ENCODE measurements around the gene C1orf232. TPM values are rescaled to one million over a fixed set of nuclear protein-coding genes. Genes with fewer than 3 reads are reported as not detected.

Gene C1orf232
- total and polyA plus RNA-seq, 9 of the 15 experiments (the other 6 are each of a cell fraction or from before 2014, with no cell fraction given) = not detected

- peak; percentile 98 for TF ChIP-seq EP400 (IDR thresholded peaks at IDR 0.05)
- TF ChIP-seq ZFP30 (CRISPR knock-in tag; IDR thresholded peaks at IDR 0.05; ENCODE audit: borderline replicate concordance) = no peak
- no peak for TF ChIP-seq ZNF512 (tag; IDR thresholded peaks at IDR 0.05)
- TF ChIP-seq STAG1 (CRISPR knock-in tag; IDR thresholded peaks at IDR 0.05; ENCODE audit: borderline replicate concordance) = no peak
- TF ChIP-seq, protein P1, sequence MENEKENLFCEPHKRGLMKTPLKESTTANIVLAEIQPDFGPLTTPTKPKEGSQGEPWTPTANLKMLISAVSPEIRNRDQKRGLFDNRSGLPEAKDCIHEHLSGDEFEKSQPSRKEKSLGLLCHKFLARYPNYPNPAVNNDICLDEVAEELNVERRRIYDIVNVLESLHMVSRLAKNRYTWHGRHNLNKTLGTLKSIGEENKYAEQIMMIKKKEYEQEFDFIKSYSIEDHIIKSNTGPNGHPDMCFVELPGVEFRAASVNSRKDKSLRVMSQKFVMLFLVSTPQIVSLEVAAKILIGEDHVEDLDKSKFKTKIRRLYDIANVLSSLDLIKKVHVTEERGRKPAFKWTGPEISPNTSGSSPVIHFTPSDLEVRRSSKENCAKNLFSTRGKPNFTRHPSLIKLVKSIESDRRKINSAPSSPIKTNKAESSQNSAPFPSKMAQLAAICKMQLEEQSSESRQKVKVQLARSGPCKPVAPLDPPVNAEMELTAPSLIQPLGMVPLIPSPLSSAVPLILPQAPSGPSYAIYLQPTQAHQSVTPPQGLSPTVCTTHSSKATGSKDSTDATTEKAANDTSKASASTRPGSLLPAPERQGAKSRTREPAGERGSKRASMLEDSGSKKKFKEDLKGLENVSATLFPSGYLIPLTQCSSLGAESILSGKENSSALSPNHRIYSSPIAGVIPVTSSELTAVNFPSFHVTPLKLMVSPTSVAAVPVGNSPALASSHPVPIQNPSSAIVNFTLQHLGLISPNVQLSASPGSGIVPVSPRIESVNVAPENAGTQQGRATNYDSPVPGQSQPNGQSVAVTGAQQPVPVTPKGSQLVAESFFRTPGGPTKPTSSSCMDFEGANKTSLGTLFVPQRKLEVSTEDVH (IDR thresholded peaks at IDR 0.05; ENCODE audit: low read depth, partially characterized antibody) = peak; percentile 62
- TF ChIP-seq HDAC8 (tag; IDR thresholded peaks at IDR 0.05) = peak; percentile 53; the same call in 1 of the 2 replicates
- peak; percentile 81 for TF ChIP-seq MYNN (IDR thresholded peaks at IDR 0.05)
- TF ChIP-seq MYNN (CRISPR knock-in tag; IDR thresholded peaks at IDR 0.05) = no peak
- no peak for TF ChIP-seq ZNF3 (CRISPR knock-in tag; IDR thresholded peaks at IDR 0.05)
- no peak for TF ChIP-seq HNRNPL (IDR thresholded peaks at IDR 0.05; ENCODE audit: low read depth, low read length)
- peak; percentile 89 for TF ChIP-seq ZNF644 (tag; IDR thresholded peaks at IDR 0.05; ENCODE audit: low read depth)
- TF ChIP-seq PYGO2 (tag; IDR thresholded peaks at IDR 0.05) = no peak
- no peak for TF ChIP-seq IRF1 (CRISPR knock-in tag; IDR thresholded peaks at IDR 0.05; ENCODE audit: borderline replicate concordance)
- TF ChIP-seq NFIC (IDR thresholded peaks at IDR 0.05) = peak; percentile 86
- TF ChIP-seq ARID3A (IDR thresholded peaks at IDR 0.05; ENCODE audit: borderline replicate concordance, low read depth, low read length) = peak; percentile 90
- TF ChIP-seq YY1 (IDR thresholded peaks at IDR 0.05; ENCODE audit: borderline replicate concordance in 1 of 3, control insufficient read depth in 1 of 3, extremely low read depth in 1 of 3, insufficient read depth in 3 of 3, insufficient read length in 1 of 3, insufficient replicate concordance in 2 of 3, low read depth in 1 of 3, low read length in 2 of 3) = peak in 1 of 3 experiments; percentile 27
- peak; percentile 17; the same call in 1 of the 2 replicates for TF ChIP-seq KAT8 (IDR thresholded peaks at IDR 0.05; ENCODE audit: low read depth)
- TF ChIP-seq, protein P2, sequence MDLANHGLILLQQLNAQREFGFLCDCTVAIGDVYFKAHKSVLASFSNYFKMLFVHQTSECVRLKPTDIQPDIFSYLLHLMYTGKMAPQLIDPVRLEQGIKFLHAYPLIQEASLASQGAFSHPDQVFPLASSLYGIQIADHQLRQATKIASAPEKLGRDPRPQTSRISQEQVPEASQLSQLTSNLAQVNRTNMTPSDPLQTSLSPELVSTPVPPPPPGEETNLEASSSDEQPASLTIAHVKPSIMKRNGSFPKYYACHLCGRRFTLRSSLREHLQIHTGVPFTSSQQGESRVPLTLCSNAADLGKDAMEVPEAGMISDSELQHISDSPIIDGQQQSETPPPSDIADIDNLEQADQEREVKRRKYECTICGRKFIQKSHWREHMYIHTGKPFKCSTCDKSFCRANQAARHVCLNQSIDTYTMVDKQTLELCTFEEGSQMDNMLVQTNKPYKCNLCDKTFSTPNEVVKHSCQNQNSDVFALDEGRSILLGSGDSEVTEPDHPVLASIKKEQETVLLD (IDR thresholded peaks at IDR 0.05) = peak; percentile 68; the same call in 1 of the 2 replicates
These were observed 42.3 kb downstream of the C1orf232 start (continued) for GRCh38 chr1:26126321-26127084.
